Activated CD4-positive, alpha-beta memory T cell treated with anti-CD3 and anti-CD28 coated beads, Interleukin-2, amount 10 ng/mL, durations not matched to agents 7 days and 5 days (primary cell): Measurements from ENCODE around the gene RNF144B. TPM values are rescaled to one million over a fixed set of nuclear protein-coding genes. Genes with fewer than 3 reads are reported as not detected.
"Not testable (repeated sequence)": the region's sequence is repeated elsewhere in the genome, so short reads cannot be mapped to it uniquely, and the experiment has no call there.

Source experiments
- CTCF ChIA-PET: fragments of 350-600 bp; sonication (Branson Sonifier 250); formaldehyde crosslinking; loops from one replicate; lab custom pipeline; 2021; ENCODE audit warnings: antibody characterized with exemption, inconsistent platforms; lab: Charles Lee
- POLR2A ChIA-PET: fragments of 350-600 bp; sonication (Branson Sonifier 250); formaldehyde crosslinking; loops from one replicate; lab custom pipeline; 2021; ENCODE audit warnings: antibody characterized with exemption; lab: Charles Lee
- DNase-seq: peaks from one replicate; pipeline ENCODE4 v3.0.0-alpha.2; 2020
- H3K27ac Mint-ChIP-seq: one replicate; pipeline ENCODE4 v1.8.0; 2021; ENCODE audit warnings: mild to moderate bottlenecking, mixed read lengths
- H3K27me3 Mint-ChIP-seq: one replicate; pipeline ENCODE4 v1.8.0; 2021; ENCODE audit warnings: mixed read lengths
- H3K36me3 Mint-ChIP-seq: one replicate; pipeline ENCODE4 v1.8.0; 2021; ENCODE audit warnings: low read depth, mixed read lengths
- H3K4me1 Mint-ChIP-seq: one replicate; pipeline ENCODE4 v1.8.0; 2021; ENCODE audit warnings: mixed read lengths
- H3K4me3 Mint-ChIP-seq: one replicate; pipeline ENCODE4 v1.8.0; 2021; ENCODE audit warnings: mild to moderate bottlenecking, mixed read lengths
- H3K9me3 Mint-ChIP-seq: one replicate; pipeline ENCODE4 v1.8.0; 2021; ENCODE audit warnings: mixed read lengths
- total RNA-seq, 2 experiments: library from RNA; stranded (reverse); gene quantifications; one replicate each; pipeline ENCODE4 v1.2.3, GENCODE V29; 2021

RNF144B gene
- total RNA-seq, 2 experiments from 2014 or later = 1.3 to 2.0 TPM

DNA sequence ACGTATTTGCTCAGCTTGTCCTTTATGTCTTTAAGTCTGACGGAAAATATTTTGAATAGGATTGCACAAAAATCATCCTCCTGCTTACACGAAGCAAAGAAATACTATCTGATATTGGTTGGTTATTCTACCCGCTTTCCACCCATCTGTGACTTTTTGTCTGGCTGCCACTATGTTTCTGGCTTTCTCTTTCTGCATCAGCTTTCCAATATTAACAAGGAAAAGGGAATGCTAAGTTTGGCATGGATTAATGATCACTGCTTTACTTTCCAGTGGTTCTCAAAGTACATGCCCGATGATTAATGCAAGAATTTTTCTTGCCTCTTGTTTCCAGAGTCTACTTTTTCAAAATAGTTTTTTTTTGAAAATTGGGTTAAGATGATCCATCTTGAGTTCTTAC is 57.0 kb downstream of the RNF144B start:
- Mint-ChIP-seq H3K9me3 (no peaks in the 10 kb centered on the region), H3K4me1 (no peaks in the 10 kb centered on the region), H3K36me3 (no peaks in the 10 kb centered on the region), H3K4me3 (no peak overlapping the region), H3K27me3 (peaks cover 2% of the 10 kb centered on the region), H3K27ac (no peak overlapping the region)
- ChIA-PET CTCF (no interaction called here), POLR2A (no interaction called here)
- DNase-seq = no peak

DNA sequence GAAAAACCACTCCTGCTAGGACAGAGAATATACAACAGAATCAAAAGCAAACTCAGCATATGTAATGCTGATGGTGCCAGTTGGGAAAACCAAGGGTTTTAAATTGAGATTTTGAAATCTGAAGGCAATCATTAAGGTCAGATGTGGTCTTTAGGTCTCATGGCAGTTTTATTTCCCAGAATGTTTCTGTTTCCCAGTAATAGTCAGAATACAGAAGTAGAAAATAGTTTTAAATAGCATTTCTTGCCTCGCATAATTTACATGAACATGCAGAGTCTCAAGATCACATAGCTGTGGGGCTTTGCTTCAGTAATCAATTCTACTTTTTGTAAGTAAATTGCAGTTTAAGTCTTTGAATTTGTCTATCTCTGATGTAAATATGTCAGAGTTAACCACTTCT is 58.1 kb downstream of the RNF144B start:
- Mint-ChIP-seq H3K4me3 (no peak overlapping the region), H3K27me3 (no peaks in the 10 kb centered on the region), H3K27ac (no peak overlapping the region), H3K4me1 (no peaks in the 10 kb centered on the region), H3K9me3 (no peaks in the 10 kb centered on the region), H3K36me3 (no peaks in the 10 kb centered on the region)
- ChIA-PET POLR2A (no interaction called here), CTCF (no interaction called here)
- DNase-seq = no peak

DNA sequence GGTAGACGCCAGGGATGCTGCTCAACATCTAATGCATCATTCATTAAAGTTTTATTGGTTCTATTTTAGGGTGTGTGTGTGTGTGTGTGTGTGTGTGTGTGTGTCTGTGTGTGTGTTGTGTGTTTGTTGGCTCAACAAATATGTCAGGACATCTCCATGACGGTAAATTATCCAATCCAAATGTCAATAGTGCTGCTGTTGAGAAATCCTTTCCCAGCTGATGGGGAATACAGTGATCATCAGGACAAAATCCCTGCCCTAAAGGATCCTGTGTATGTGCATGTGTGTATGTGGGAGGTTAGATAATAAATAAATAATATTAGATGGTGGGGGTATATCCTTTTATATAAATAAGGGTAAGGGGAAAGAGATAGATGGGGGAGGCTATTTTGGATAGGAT is 59.6 kb downstream of the RNF144B start:
- no peaks in the 10 kb centered on the region for H3K27me3 Mint-ChIP-seq
- DNase-seq = no peak
- ChIA-PET POLR2A (no interaction called here), CTCF (no interaction called here)
- no peaks in the 10 kb centered on the region for H3K9me3 Mint-ChIP-seq
- H3K4me1 Mint-ChIP-seq = no peaks in the 10 kb centered on the region
- no peak overlapping the region for H3K4me3 Mint-ChIP-seq
- no peak overlapping the region for H3K27ac Mint-ChIP-seq
- no peaks in the 10 kb centered on the region for H3K36me3 Mint-ChIP-seq

DNA sequence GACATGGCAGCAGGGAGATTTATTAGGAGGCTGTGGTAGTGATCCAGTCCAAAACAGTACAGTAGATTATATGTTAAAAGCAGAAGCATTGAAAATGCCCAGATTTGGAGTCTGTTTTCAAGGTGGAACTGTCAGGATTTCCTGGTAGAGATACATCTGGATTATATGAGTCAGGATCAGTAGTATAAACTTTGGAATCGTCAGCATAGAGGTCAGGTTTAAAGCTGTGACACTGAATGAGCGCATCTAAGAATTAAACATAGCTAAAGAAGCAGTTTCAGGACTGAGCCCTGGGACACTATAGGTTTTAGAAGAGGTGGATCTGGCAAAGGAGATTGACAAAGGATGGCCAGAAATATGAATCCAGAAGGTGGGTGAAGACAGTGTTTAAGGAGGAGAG is 60.4 kb downstream of the RNF144B start:
- Mint-ChIP-seq H3K4me1 (no peaks in the 10 kb centered on the region), H3K27ac (no peak overlapping the region), H3K36me3 (no peaks in the 10 kb centered on the region), H3K27me3 (no peaks in the 10 kb centered on the region), H3K4me3 (no peak overlapping the region), H3K9me3 (no peaks in the 10 kb centered on the region)
- no peak for DNase-seq
- POLR2A ChIA-PET = no interaction called here
- CTCF ChIA-PET = no interaction called here

DNA sequence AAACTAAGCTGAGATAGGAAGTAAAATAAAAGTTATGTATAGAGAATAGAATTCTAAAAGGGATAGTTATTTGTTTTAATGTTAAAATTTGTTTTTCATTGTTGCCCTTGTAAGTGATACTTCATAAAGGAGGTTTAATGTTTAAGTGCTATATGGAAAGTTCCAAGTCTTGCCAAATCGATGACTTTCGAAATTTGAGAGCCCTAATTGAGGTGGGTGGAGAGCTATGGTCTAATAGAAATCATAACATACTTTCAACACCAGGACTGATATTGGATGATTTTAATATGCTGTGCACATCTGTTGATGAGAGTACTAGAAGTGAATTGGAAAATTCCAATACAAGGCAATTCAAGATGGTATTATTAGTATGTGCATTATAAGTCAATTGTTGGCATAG is 64.6 kb downstream of the RNF144B start:
- no peak overlapping the region for H3K4me3 Mint-ChIP-seq
- H3K27ac Mint-ChIP-seq = no peak overlapping the region
- ChIA-PET CTCF (no interaction called here), POLR2A (no interaction called here)
- no peak for DNase-seq
- H3K36me3 Mint-ChIP-seq = no peaks in the 10 kb centered on the region
- H3K27me3 Mint-ChIP-seq = no peaks in the 10 kb centered on the region
- no peaks in the 10 kb centered on the region for H3K9me3 Mint-ChIP-seq
- H3K4me1 Mint-ChIP-seq = no peaks in the 10 kb centered on the region

DNA sequence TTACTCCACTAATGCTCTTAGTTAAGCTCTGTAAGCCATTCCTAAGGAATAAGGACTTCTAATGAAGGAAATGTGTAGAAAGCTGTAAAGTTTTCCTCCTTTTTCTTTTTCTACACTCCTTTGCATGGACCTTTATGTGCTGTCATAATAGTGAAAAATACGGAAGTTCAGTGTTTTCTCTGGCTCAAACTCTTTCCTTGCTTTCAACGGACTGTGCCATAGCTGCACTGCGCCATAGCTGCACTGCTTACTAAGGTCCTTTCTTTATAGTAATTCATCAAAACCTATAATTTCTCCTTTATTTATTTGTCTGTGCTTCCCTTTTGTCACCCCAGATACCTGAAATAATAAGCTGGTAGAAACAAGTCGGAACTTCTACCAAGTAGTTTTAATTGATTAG is 67.3 kb downstream of the RNF144B start:
- no peaks in the 10 kb centered on the region for H3K27me3 Mint-ChIP-seq
- no peaks in the 10 kb centered on the region for H3K4me1 Mint-ChIP-seq
- H3K27ac Mint-ChIP-seq = no peak overlapping the region
- ChIA-PET CTCF (no interaction called here), POLR2A (no interaction called here)
- no peaks in the 10 kb centered on the region for H3K9me3 Mint-ChIP-seq
- H3K36me3 Mint-ChIP-seq = no peaks in the 10 kb centered on the region
- no peak overlapping the region for H3K4me3 Mint-ChIP-seq
- DNase-seq = no peak

DNA sequence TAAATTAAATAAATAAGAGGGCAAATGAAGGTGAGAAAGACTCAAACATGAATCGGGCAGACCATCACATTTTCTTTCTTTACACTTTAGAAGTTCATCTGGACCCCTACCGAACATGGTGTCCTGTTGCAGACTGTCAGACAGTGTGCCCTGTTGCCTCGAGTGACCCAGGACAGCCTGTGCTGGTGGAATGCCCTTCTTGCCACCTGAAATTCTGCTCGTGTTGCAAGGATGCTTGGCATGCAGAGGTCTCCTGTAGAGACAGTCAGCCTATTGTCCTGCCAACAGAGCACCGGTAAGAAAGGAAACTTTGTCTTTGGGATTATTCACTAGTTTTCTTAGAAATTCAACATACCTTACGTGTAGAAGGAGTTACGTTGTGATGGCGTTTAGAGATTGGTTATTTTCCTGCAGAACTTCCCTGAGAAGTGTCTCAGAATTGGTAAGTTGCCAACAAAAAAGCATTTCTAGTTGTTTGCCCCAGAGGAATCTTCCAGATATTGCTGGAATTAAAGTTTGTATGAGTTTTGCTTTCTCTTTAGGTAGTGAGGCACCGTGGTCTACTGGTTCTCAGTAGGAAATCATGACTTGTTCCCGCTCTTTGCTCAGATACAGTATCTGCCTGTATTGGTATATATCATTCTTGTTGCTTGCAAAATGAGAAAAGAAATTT is 70.1 kb downstream of the RNF144B start:
- no peak overlapping the region for H3K27ac Mint-ChIP-seq
- ChIA-PET CTCF (no interaction called here), POLR2A (no interaction called here)
- no peaks in the 10 kb centered on the region for H3K4me1 Mint-ChIP-seq
- no peaks in the 10 kb centered on the region for H3K27me3 Mint-ChIP-seq
- no peak overlapping the region for H3K4me3 Mint-ChIP-seq
- DNase-seq = no peak
- H3K9me3 Mint-ChIP-seq = no peaks in the 10 kb centered on the region
- H3K36me3 Mint-ChIP-seq = no peaks in the 10 kb centered on the region

DNA sequence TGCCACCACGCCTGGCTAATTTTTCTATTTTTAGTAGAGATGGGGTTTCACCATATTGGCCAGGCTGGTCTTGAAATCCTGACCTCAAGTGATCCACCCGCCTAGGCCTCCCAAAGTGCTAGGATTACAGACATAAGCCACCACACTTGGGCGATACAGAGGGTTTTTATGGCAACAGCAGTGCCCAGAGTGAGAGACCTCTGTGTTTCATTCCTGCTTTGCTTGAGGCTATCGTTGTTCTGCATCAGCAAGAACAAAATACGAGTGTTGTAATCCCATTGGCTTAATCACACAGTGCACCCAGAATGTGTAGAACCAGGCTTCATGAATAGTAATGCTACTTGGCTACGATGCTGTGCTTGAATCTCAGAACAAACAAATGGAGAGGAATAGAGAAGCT is 70.9 kb downstream of the RNF144B start:
- DNase-seq, H3K36me3 Mint-ChIP-seq, H3K4me3 Mint-ChIP-seq, H3K9me3 Mint-ChIP-seq, H3K27me3 Mint-ChIP-seq, H3K27ac Mint-ChIP-seq, H3K4me1 Mint-ChIP-seq, POLR2A ChIA-PET, CTCF ChIA-PET: not testable (repeated sequence)

DNA sequence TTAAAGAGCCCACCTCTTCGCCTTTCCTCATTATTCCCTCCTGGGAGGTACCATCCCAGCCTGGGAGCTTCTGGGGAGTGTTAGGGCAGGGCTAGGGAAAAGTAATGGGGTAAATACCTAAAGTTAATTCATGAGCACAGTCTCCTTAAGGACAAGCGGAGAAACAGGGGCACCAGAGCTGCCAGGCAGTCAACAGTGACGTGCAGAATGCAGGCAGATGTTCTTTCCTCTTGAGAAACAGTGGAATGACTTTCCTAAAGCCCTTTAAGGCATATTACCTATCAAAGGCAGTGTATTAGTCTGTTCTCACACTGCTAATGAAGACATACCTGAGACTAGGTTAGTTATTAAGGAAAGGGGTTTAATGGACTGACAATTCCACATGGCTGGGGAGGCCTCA is 76.3 kb downstream of the RNF144B start:
- ChIA-PET CTCF (interaction anchor here (0.6 kb wide), 1 partner anchor 682 kb away, joined by 5 read pairs; no protein-coding TSS in a partner anchor), POLR2A (no interaction called here)
- Mint-ChIP-seq H3K27ac (no peak overlapping the region), H3K27me3 (no peaks in the 10 kb centered on the region), H3K36me3 (no peaks in the 10 kb centered on the region), H3K4me1 (no peaks in the 10 kb centered on the region), H3K4me3 (no peak overlapping the region), H3K9me3 (no peaks in the 10 kb centered on the region)
- DNase-seq = no peak

DNA sequence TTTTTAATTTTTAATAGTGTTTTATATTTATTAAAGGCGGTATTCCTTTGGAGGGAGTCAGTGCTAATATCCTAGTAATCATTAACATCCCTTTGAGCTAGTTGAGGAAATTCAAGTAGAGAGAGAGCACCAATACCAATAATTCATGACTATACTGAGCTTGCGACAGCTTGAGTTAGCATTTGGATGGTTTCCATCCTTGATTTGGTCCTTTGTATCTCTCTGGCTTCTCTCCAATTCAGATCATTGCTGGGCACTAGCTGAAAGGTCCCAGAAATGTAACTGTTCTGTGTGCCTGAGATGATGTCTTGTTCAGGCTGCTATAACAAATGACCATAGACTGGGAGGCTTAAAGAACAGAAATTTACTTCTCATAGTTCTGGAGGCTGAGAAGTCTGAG is 77.0 kb downstream of the RNF144B start:
- Mint-ChIP-seq H3K27me3 (no peaks in the 10 kb centered on the region), H3K36me3 (no peaks in the 10 kb centered on the region), H3K4me3 (no peak overlapping the region), H3K9me3 (no peaks in the 10 kb centered on the region), H3K27ac (no peak overlapping the region), H3K4me1 (no peaks in the 10 kb centered on the region)
- no peak for DNase-seq
- CTCF ChIA-PET = no interaction called here
- POLR2A ChIA-PET = no interaction called here

DNA sequence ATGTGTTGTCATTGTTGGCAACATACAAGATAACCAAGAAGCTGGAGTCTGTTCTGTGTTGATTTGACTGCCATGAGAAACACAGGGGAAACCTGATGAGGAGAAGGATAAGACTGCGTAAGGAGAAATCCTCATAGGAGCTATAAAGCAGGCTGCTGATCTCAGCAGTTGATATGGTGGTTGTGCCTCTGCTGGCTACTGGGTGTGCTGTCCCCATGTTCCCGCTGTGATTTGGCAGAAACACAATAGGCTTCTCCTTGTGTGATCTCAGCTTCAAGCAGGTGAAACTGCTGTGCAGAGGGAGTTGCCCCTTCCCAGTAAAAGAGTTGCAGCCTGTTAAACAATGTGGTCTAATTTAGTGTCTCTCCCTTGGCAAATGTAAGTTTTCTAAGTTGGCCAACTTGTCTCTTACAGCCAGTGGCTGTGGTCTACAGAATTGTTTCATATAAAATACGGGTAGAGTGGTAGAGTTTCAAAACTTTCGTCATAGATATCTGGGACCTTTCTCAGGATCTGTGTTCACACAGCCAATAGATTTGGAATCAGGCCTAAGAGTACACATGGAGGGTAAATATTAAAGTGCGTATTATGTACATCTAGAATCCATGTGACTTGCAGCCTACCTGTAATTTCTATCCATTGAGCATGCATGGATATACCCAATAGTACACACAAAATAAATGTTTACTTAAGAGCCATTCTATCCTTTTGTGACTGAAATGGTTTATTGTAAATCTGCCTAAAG is 78.4 kb downstream of the RNF144B start:
- no peaks in the 10 kb centered on the region for H3K4me1 Mint-ChIP-seq
- DNase-seq = no peak
- H3K27me3 Mint-ChIP-seq = no peaks in the 10 kb centered on the region
- ChIA-PET CTCF (no interaction called here), POLR2A (no interaction called here)
- H3K27ac Mint-ChIP-seq = no peak overlapping the region
- H3K36me3 Mint-ChIP-seq = no peaks in the 10 kb centered on the region
- H3K4me3 Mint-ChIP-seq = no peak overlapping the region
- no peaks in the 10 kb centered on the region for H3K9me3 Mint-ChIP-seq

DNA sequence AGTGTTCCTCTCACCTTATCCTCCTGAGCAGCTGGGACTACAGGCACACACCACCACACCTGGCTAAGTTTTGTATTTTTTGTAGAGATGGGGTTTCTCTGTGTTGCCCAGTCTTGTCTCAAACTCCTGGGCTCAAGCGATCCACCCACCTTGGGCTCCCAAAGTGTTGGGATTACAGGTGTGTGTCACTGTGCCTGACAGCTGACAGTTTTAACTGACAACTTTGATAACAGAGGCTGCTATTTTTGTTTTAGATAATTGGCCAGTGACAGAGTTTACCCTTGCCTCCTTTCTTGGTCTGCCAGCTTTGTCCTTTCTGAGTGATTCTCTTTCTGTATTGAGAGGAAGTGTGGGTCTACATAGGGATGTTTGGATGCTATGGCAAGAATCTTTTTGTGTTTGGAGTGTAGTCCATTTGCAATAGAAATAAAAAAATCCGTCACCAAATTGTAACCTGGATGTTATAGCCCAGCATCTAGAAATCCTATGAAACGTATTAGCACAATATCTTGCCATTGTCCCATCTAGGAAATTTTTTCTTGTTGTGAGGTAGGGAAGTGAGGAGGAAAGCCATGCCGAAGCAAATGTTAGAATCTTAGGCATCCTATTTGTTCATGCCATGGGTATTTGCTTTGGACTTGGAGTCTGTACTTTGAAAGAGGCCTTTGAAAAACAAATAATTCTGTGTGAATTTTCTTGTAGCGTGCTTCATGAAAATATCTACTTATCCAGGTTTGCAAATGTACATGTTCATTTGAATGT is 80.8 kb downstream of the RNF144B start:
- Mint-ChIP-seq H3K4me1 (no peaks in the 10 kb centered on the region), H3K36me3 (no peaks in the 10 kb centered on the region), H3K27me3 (peaks cover 1% of the 10 kb centered on the region), H3K4me3 (no peak overlapping the region), H3K27ac (no peak overlapping the region), H3K9me3 (no peaks in the 10 kb centered on the region)
- POLR2A ChIA-PET = no interaction called here
- DNase-seq = no peak
- CTCF ChIA-PET = no interaction called here

DNA sequence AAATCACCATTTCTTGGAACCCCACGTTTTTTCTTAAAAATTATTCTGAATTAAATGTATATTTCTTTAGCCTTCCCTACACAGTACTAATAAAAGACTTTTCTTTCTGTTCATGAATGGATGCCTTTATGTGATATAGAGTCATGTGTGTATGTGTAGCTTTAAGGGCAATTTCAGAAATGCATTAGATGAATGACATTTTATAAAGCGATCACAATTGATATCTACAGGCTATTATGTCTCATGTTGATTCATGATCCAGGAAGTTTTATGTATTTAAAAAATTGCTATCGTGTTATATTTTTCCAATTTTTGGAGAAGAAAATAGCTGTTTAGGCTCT is 81.3 kb downstream of the RNF144B start:
- POLR2A ChIA-PET = no interaction called here
- no peak overlapping the region for H3K27ac Mint-ChIP-seq
- H3K27me3 Mint-ChIP-seq = peaks cover 4% of the 10 kb centered on the region
- CTCF ChIA-PET = no interaction called here
- no peaks in the 10 kb centered on the region for H3K9me3 Mint-ChIP-seq
- DNase-seq = no peak
- no peaks in the 10 kb centered on the region for H3K36me3 Mint-ChIP-seq
- no peak overlapping the region for H3K4me3 Mint-ChIP-seq
- H3K4me1 Mint-ChIP-seq = no peaks in the 10 kb centered on the region
